Smooth muscle cell (in vitro differentiated cells): ENCODE measurements around the gene ACTA1. TPM values are rescaled to one million over a fixed set of nuclear protein-coding genes. Genes with fewer than 3 reads are reported as not detected.
"Not testable (repeated sequence)": the region's sequence is repeated elsewhere in the genome, so short reads cannot be mapped to it uniquely, and the experiment has no call there.

ENCODE experiments used
- DNase-seq: peaks from one replicate; lab custom pipeline; 2025; ENCODE audit not compliant: unreplicated experiment; lab: John Stamatoyannopoulos, UW
- H2AFZ ChIP-seq: fragments of 200-600 bp; sonication (generic); 2 replicates; pipeline ENCODE4 v1.6.0; 2016; ENCODE audit warnings: antibody characterized with exemption, low read depth, mild to moderate bottlenecking
- H3F3A ChIP-seq: fragments of 200-600 bp; sonication (generic); 2 replicates; pipeline ENCODE4 v1.6.0; 2017; ENCODE audit warnings: antibody characterized with exemption, low read depth
- H3K27ac ChIP-seq: fragments of 200-600 bp; sonication (generic); 2 replicates; pipeline ENCODE4 v1.5.1; 2016; ENCODE audit warnings: low read depth, mild to moderate bottlenecking
- H3K27me3 ChIP-seq: fragments of 200-600 bp; sonication (generic); 2 replicates; pipeline ENCODE4 v1.6.1; 2016; ENCODE audit warnings: low read depth, mild to moderate bottlenecking
- H3K36me3 ChIP-seq: fragments of 200-600 bp; sonication (generic); 2 replicates; pipeline ENCODE4 v1.5.1; 2016; ENCODE audit warnings: low read depth
- H3K4me1 ChIP-seq: fragments of 200-600 bp; sonication (generic); 2 replicates; pipeline ENCODE4 v1.5.1; 2016; ENCODE audit warnings: low read depth
- H3K4me2 ChIP-seq: fragments of 200-600 bp; sonication (generic); 2 replicates; pipeline ENCODE4 v1.6.0; 2016; ENCODE audit warnings: mild to moderate bottlenecking
- H3K4me3 ChIP-seq: fragments of 200-600 bp; sonication (generic); 2 replicates; pipeline ENCODE4 v1.5.1; 2016; ENCODE audit warnings: mild to moderate bottlenecking
- H3K79me2 ChIP-seq: fragments of 200-600 bp; sonication (generic); 2 replicates; pipeline ENCODE4 v1.6.0; 2016; ENCODE audit warnings: low read depth, mild to moderate bottlenecking
- H3K9ac ChIP-seq: fragments of 200-600 bp; sonication (generic); 2 replicates; pipeline ENCODE4 v1.6.0; 2016; ENCODE audit warnings: low read depth
- H3K9me3 ChIP-seq: fragments of 200-600 bp; sonication (generic); replicated peaks from 2 replicates; pipeline ENCODE4 v1.5.1; 2016; ENCODE audit warnings: low read depth
- H4K20me1 ChIP-seq: fragments of 200-600 bp; sonication (generic); 2 replicates; pipeline ENCODE4 v1.6.0; 2016; ENCODE audit warnings: low read depth
- WGBS: methylation state at CpG from one replicate; pipeline ENCODE4 v1.1.7; 2016; ENCODE audit warnings: low lambda C conversion rate; 5-methylcytosine and 5-hydroxymethylcytosine counted together
- polyA plus RNA-seq: library from polyadenylated mRNA; unstranded; fragments of >200 nt; fragmentation: Nextera tagmentation; extraction: Ambion mirVana; gene quantifications from 2 replicates; pipeline ENCODE4 v1.2.1, GENCODE V29; 2016
- total RNA-seq: library from RNA; depleted of rRNA; stranded (reverse); fragments of >200 nt; gene quantifications from 2 replicates; pipeline ENCODE4 v1.2.3, GENCODE V29; 2014
- TF ChIP-seq, protein P1 (sequence below): fragments of 200-600 bp; sonication (generic); IDR thresholded peaks from 2 replicates; pipeline ENCODE4 v1.5.1; 2017; ENCODE audit warnings: borderline replicate concordance, mild to moderate bottlenecking, antibody characterized with exemption; ENCODE audit not compliant: insufficient read depth, poor library complexity, severe bottlenecking

ACTA1 gene
- total and polyA plus RNA-seq, 2 experiments from 2014 or later = 3.7 to 5.1 TPM

DNA sequence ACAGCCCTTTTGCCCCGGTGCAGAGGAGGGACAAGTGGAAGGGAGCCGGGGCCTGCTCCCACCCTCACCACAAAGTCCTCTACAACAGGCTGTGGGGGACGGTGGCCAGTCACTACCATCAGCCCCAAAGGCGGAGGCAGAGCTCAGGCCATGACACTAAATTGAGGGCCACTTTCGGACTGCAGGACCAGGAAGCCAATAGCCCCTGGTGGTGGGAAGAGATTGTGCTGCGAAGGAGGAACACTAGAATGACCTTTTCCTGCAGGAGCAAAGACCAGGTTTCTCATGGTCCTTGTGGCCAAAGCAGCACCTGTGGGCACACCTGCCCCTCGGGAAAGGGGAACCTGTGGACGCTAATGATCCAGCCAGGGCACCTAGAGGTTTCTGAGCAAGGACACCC, 30.3 kb downstream of the ACTA1 start:
- no peaks in the 10 kb centered on the region for H3K9me3 ChIP-seq
- no peaks in the 10 kb centered on the region for H3K79me2 ChIP-seq
- no peak overlapping the region for H3K4me3 ChIP-seq
- no peak overlapping the region for H3K9ac ChIP-seq
- H3K4me1 ChIP-seq = peaks cover 13% of the 10 kb centered on the region
- DNase-seq = no peak
- peaks cover 5% of the 10 kb centered on the region for H3K27me3 ChIP-seq
- H2AFZ ChIP-seq = no peak overlapping the region
- H4K20me1 ChIP-seq = no peaks in the 10 kb centered on the region
- TF ChIP-seq, protein P1, sequence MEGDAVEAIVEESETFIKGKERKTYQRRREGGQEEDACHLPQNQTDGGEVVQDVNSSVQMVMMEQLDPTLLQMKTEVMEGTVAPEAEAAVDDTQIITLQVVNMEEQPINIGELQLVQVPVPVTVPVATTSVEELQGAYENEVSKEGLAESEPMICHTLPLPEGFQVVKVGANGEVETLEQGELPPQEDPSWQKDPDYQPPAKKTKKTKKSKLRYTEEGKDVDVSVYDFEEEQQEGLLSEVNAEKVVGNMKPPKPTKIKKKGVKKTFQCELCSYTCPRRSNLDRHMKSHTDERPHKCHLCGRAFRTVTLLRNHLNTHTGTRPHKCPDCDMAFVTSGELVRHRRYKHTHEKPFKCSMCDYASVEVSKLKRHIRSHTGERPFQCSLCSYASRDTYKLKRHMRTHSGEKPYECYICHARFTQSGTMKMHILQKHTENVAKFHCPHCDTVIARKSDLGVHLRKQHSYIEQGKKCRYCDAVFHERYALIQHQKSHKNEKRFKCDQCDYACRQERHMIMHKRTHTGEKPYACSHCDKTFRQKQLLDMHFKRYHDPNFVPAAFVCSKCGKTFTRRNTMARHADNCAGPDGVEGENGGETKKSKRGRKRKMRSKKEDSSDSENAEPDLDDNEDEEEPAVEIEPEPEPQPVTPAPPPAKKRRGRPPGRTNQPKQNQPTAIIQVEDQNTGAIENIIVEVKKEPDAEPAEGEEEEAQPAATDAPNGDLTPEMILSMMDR = no peak
- WGBS = 93% methylated on average over 8 of the region's 8 CpGs
- no peaks in the 10 kb centered on the region for H3F3A ChIP-seq
- H3K27ac ChIP-seq = no peak overlapping the region
- no peaks in the 10 kb centered on the region for H3K36me3 ChIP-seq
- no peak overlapping the region for H3K4me2 ChIP-seq

DNA sequence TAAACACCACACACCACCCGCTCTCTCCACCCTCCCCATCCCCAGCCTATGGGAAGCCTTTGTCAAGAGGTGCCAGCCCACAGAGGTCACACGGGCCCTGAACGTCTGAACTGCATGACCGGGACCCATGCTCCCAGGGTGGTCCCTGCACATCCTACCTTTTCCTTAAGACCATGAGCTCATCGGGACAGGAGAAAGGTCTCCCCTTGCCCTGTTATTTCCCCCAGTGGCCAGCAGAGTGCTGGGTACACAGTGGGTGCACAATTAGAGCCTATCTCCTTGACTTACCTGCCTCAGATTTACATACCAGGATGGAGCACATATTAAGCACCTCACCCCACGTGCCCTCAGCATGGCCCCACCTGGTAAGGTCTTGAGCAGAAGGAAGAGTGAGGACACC, 30.9 kb downstream of the ACTA1 start:
- H3F3A ChIP-seq = no peaks in the 10 kb centered on the region
- H3K27ac ChIP-seq = no peak overlapping the region
- no peak overlapping the region for H3K4me3 ChIP-seq
- H3K4me2 ChIP-seq = no peak overlapping the region
- TF ChIP-seq, protein P1 = no peak
- no peaks in the 10 kb centered on the region for H3K9me3 ChIP-seq
- 85% methylated on average over 6 of the region's 6 CpGs for WGBS
- peaks cover 13% of the 10 kb centered on the region for H3K4me1 ChIP-seq
- H3K36me3 ChIP-seq = no peaks in the 10 kb centered on the region
- H4K20me1 ChIP-seq = no peaks in the 10 kb centered on the region
- no peak for DNase-seq
- H3K79me2 ChIP-seq = no peaks in the 10 kb centered on the region
- H2AFZ ChIP-seq = no peak overlapping the region
- H3K27me3 ChIP-seq = peaks cover 5% of the 10 kb centered on the region
- H3K9ac ChIP-seq = no peak overlapping the region

GRCh38 chr1:229402329-229402728, 31.6 kb downstream of the ACTA1 start:
- not testable (repeated sequence) for H3K27me3 ChIP-seq, H3K4me2 ChIP-seq, H3K9ac ChIP-seq, H3K79me2 ChIP-seq, H3K4me3 ChIP-seq, H3K4me1 ChIP-seq, H3F3A ChIP-seq, H3K27ac ChIP-seq, H2AFZ ChIP-seq, H3K36me3 ChIP-seq, DNase-seq, H3K9me3 ChIP-seq, H4K20me1 ChIP-seq
- WGBS = 88% methylated on average over 4 of the region's 4 CpGs

DNA sequence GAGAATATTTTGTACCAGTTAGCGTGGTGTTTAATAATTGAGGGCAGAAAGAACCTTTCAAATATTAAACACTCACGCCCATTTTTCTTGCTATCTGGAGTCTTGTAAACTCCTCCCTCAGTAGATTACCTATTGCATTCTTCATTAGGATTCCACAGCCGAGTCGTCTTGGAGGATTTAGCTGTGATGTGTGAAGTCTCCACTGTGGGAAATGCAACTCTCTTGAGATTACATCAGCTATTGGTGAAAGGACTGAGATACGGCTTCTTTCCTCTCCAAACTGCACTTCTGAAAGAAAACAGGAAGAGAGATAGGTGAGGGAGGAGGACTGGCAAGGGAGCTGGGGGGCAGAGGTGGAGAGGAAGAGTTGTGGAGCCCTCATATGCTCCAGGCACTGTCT, 36.1 kb downstream of the ACTA1 start:
- no peak overlapping the region for H3K4me2 ChIP-seq
- H3K9me3 ChIP-seq = no peaks in the 10 kb centered on the region
- H3K79me2 ChIP-seq = no peaks in the 10 kb centered on the region
- 44% methylated on average over 5 of the region's 5 CpGs for WGBS
- no peak overlapping the region for H3K27ac ChIP-seq
- no peaks in the 10 kb centered on the region for H4K20me1 ChIP-seq
- H3K9ac ChIP-seq = no peak overlapping the region
- no peaks in the 10 kb centered on the region for H3F3A ChIP-seq
- TF ChIP-seq, protein P1 = no peak
- no peak overlapping the region for H2AFZ ChIP-seq
- H3K4me1 ChIP-seq = no peaks in the 10 kb centered on the region
- DNase-seq = no peak
- H3K36me3 ChIP-seq = no peaks in the 10 kb centered on the region
- H3K27me3 ChIP-seq = peaks cover 5% of the 10 kb centered on the region
- no peak overlapping the region for H3K4me3 ChIP-seq
